ENCODE data around the gene LYPD8. TPM values are rescaled to one million over a fixed set of nuclear protein-coding genes. Genes with fewer than 3 reads are reported as not detected.

LYPD8 gene
- 0.15 to 0.40 TPM (median 0.26 TPM) in 3 of 5 replicates, not detected in the others for total RNA-seq (2022; extraction: Qiagen RNA extraction; ENCODE audit: low read depth)

GRCh38 chr1:248755517-248755916, at the start of gene LYPD8:
TSS of gene LYPD8 (minus strand) at chr1:248755759. CDS start at chr1:248751081, 4,678 bp downstream.

GRCh38 chr1:248702714-248703113, 52.8 kb downstream of the LYPD8 start, which contains the start of gene OR14I1:
TSS of gene OR14I1 (minus strand) at chr1:248702766.

Other genes starting within 250 kb of the LYPD8 start
- gene OR2G6, start 247.7 kb downstream of the LYPD8 start, total RNA-seq (2022; extraction: Qiagen RNA extraction; ENCODE audit: low read depth), result not detected in 5 replicates
- gene OR2T29, start 193.0 kb downstream of the LYPD8 start, total RNA-seq (2022; extraction: Qiagen RNA extraction; ENCODE audit: low read depth), result not detected in 5 replicates
- not detected in 5 replicates for gene OR2T34, start 181.0 kb downstream of the LYPD8 start, total RNA-seq (2022; extraction: Qiagen RNA extraction; ENCODE audit: low read depth)
- gene OR2T10, start 158.1 kb downstream of the LYPD8 start, total RNA-seq (2022; extraction: Qiagen RNA extraction; ENCODE audit: low read depth), result not detected in 5 replicates
- gene OR2T11, start 120.7 kb downstream of the LYPD8 start, total RNA-seq (2022; extraction: Qiagen RNA extraction; ENCODE audit: low read depth), result not detected in 5 replicates
- gene OR2T35, start 110.5 kb downstream of the LYPD8 start, total RNA-seq (2022; extraction: Qiagen RNA extraction; ENCODE audit: low read depth), result not detected in 5 replicates
- gene OR2T27, start 100.2 kb downstream of the LYPD8 start, total RNA-seq (2022; extraction: Qiagen RNA extraction; ENCODE audit: low read depth), result not detected in 5 replicates
- not detected in 5 replicates for gene OR14I1, start 53.0 kb downstream of the LYPD8 start, total RNA-seq (2022; extraction: Qiagen RNA extraction; ENCODE audit: low read depth)
- 23.5 to 29.8 TPM (median 25.4 TPM) in 5 replicates for gene SH3BP5L, start 70.2 kb upstream of the LYPD8 start, total RNA-seq (2022; extraction: Qiagen RNA extraction; ENCODE audit: low read depth)
- gene ZNF672, start 82.5 kb upstream of the LYPD8 start, total RNA-seq (2022; extraction: Qiagen RNA extraction; ENCODE audit: low read depth), result 15.2 to 25.5 TPM (median 24.4 TPM) in 5 replicates
- 18.0 to 29.0 TPM (median 28.2 TPM) in 5 replicates for gene ZNF692, start 103.3 kb upstream of the LYPD8 start, total RNA-seq (2022; extraction: Qiagen RNA extraction; ENCODE audit: low read depth)
- 4.3 to 5.5 TPM (median 4.4 TPM) in 5 replicates for gene PGBD2, start 150.5 kb upstream of the LYPD8 start, total RNA-seq (2022; extraction: Qiagen RNA extraction; ENCODE audit: low read depth)

All from A549 treated with CpdA at 1 μM for 4 hours (cell line).